Right lobe of liver (tissue), 4 donors: ENCODE measurements around the gene QPRT.

Experiments
- POLR2A ChIP-seq: fragments of 450-650 bp; IDR thresholded peaks from one replicate; pipeline ENCODE4 v1.6.1; 2017; ENCODE audit warnings: antibody characterized with exemption, mild to moderate bottlenecking
- TF ChIP-seq, protein P1 (sequence below), 4 donors: fragments of 200-600 bp in 3 of 4; fragments of 450-650 bp in 1 of 4; IDR thresholded peaks; one replicate each; pipeline versions ENCODE4 v1.5.1 to v1.8.0; 2016 to 2022; ENCODE audit warnings: antibody characterized with exemption in 4 of 4, mild to moderate bottlenecking in 2 of 4
- donor health status: DM: no; HTN: no; CAD: no.
- donor health status: DM: no; HTN: no; CAD: no.
- donor health status: DM: no; HTN: yes; CAD: no.

DNA sequence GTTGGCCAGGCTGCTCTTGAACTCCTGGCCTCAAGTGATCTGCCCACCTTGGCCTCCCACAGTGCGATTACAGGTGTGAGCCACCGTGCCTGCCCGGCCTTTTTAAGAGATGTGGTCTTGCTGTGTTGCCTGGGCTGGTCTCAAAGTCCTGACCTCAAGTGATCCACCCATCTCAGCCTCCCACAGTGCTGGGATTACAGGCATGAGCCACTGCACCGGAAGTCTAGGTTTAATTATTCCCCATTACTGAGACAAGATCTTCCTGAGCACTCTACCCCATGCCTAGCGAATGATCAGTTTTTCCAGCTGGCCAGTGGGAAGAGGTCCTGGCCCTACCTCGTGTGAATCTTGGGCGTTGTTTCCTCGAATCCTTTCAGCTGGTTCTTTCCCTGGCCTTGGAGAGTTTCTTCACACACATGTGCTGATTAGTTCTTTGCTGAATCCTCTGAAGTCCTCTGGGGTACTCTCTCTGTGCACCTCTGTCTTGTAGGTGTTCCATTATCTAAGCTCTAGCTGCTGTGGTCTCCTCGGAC lies 47.9 kb downstream of the QPRT start:
- TF ChIP-seq, protein P1, sequence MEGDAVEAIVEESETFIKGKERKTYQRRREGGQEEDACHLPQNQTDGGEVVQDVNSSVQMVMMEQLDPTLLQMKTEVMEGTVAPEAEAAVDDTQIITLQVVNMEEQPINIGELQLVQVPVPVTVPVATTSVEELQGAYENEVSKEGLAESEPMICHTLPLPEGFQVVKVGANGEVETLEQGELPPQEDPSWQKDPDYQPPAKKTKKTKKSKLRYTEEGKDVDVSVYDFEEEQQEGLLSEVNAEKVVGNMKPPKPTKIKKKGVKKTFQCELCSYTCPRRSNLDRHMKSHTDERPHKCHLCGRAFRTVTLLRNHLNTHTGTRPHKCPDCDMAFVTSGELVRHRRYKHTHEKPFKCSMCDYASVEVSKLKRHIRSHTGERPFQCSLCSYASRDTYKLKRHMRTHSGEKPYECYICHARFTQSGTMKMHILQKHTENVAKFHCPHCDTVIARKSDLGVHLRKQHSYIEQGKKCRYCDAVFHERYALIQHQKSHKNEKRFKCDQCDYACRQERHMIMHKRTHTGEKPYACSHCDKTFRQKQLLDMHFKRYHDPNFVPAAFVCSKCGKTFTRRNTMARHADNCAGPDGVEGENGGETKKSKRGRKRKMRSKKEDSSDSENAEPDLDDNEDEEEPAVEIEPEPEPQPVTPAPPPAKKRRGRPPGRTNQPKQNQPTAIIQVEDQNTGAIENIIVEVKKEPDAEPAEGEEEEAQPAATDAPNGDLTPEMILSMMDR (IDR thresholded peaks at IDR 0.05), result no peak
- TF ChIP-seq POLR2A, result no peak
